NCI-H748 treated with DMSO at 0.1 percent for 48 hours (cell line): ENCODE measurements around the gene LYPD3.
A peak's percentile ranks its signal among the peaks of the same experiment; 100 is the strongest.

Experiments used
- DNase-seq: peaks from one replicate; lab custom pipeline; 2025; lab: John Stamatoyannopoulos, UW

The LYPD3 gene

DNA sequence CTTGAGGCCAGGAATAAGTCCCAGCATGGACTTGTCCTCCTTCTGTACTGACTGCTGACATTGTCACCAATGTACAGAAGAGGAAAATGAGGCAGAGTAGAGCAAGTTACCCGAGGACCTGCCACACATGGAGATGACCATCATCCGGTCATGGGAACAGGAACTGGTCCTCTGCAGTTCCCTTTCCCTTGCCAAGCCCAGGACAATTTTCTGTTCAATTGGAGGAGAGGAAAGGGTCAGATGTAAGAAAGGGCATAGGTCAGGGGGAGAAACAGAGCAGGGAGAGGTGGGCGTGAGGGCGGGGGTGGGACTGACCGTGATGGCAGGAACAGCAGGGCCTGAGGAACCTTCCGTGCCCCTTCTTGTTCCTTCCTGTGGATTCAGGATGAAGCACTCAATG is 20.5 kb upstream of the LYPD3 start:
- no peak for DNase-seq

DNA sequence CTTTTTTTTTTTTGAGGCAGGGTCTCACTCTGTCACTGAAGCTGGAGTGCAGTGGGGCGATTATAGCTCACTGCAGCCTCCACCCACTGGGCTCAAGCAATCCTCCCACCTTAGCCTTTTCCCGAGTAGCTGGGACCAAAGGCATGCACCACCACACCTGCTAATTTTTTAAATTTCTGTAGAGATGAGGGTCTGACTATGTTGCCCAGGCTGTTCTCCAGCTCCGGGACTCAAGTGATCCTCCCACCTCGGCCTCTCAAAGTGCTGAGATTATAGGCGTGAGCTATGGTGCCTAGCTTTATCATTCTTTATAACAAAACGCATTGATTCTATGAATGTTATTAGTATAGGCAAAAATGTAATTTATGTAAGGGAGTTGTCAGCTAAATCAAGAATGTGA is 17.9 kb upstream of the LYPD3 start:
- DNase-seq, result no peak

DNA sequence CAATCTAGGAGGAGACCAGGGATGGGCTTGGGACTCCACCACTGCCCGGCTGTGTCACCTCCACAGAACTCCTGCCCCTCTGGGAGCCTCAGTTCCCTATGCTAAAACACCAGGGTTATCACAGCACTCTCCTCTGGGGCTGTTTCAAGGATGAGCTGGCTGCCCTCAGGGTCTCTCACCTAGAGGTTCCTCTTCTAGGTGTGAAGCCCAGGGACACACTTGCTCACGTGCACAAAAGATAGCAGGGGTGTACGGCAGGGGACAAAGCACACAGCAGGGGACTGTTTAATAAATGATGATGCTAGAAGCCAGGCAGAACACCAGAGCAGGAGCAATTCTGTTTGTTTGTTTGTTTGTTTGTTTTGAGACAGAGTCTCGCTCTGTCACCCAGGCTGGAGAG is 16.8 kb upstream of the LYPD3 start:
- DNase-seq, result no peak

DNA sequence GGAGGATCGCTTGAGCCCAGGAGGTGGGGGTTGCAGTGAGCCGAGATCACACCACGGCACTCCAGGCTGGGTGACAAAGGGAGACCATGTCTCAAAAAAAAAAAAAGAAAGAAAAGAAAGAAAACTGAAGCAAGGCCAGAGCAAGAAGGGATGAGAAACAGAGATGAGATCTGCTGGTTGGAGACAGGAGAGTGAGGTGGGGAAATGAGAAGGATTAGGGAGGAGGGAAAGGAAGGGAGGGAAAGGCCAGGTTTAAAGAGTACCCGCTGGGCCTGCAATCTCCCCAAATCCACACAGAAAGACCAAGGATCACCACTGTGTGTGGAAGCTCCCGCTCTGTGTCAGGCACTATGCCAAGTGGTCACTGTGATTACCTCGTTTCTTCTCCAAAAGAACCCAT is 16.3 kb upstream of the LYPD3 start:
- DNase-seq, result no peak

DNA sequence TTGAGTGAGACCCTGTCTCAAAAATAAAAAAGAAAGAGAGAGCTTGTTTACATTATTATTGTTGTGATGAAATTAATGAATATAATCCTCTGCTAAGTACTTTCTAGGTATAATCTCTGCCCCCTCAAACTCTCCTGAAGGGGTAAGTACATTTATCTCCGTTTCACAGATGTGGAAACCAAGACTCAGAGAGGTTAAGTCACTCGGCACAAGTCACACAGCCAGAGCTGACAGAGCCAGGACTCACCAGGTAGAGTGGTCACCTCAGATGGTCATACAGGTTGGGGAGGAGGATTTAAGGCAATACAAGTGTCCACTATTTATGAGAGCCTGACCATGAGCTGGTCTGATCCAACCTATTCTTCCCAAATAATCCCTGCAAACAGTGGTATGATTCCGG is 15.2 kb upstream of the LYPD3 start:
- DNase-seq, result no peak

DNA sequence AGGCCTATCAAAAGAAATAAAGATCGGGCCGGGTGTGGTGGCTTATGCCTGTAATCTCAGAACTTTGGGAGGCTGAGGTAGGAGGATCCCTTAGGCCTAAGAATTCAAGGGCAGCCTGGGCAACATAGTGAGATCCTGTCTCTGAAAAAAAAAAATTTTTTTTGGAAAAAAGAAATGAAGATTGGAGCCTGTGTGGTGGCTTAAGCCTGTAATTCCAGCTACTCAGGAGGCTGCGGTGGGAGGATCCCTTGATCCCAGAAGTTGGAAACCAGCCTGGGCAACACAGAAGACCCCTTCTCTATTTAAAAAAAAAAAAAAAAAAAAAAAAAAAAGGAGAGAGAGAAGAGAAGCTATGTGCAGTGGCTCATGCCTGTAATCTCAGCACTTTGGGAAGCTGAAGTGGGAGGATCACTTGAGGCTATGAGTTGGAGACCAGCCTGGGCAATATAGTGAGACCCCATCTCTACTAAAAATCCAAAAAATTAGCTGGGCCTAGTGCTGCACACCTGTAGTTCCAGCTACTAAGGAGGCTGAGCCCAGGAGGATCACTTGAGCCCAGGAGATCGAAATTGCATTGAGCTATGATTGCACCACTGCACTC is 14.7 kb upstream of the LYPD3 start:
- no peak for DNase-seq

DNA sequence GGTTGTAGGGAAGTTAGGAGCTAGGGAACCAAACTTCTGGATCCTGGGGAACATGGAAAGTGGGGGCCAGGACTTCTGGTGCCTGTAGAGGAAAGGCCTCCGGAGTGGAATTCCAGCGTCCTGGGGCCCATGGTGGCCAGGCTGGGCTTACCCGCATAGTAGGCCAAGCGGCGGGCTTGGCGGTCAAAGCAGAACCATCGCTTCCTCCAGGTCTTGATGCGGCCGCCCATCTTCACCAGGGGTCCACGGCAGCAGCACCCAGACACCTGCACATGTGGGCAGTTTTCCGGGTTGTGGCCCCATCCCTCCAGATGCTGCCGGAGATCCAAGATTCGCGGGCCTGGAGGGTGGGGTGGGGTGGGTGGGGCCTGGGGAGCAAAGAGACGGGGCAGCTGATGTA is 13.8 kb upstream of the LYPD3 start:
- DNase-seq, result no peak

DNA sequence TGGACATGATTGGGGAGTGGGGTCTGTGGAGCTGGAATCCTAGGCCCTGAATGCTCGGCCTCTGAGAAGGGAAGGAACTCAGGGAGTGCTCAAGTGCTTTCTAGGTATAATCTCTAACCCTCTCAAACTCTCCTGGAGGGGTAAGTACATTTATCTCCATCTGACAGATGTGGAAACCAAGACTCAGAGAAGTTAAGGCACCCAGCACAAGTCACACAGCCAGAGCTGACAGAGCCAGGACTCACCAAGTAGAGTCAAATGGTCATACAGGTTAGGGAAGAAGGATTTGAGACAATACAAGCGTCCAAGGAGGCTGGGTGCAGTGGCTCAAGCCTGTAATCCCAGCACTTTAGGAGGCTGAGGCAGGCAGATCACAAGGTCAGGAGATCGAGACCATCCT is 12.9 kb upstream of the LYPD3 start:
- DNase-seq, result no peak

DNA sequence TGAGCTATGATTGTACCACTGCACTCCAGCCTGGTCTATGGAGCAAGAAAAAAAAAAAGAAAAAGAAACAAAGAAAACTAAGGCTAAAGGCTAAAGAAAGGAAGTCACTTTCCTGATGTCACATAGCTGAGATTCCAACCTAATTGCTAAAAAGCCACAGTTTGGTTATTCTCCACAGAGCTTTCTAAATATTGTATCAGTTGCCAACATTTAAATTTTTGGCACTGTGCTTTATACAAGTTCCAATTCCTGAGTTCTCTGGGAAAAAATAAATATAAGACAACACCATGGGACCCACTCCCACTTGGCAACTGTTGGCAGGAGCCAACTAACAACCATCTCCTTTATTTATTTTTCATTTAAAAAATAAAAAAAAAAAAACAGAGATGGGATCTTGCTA is 11.2 kb upstream of the LYPD3 start:
- DNase-seq, result no peak

DNA sequence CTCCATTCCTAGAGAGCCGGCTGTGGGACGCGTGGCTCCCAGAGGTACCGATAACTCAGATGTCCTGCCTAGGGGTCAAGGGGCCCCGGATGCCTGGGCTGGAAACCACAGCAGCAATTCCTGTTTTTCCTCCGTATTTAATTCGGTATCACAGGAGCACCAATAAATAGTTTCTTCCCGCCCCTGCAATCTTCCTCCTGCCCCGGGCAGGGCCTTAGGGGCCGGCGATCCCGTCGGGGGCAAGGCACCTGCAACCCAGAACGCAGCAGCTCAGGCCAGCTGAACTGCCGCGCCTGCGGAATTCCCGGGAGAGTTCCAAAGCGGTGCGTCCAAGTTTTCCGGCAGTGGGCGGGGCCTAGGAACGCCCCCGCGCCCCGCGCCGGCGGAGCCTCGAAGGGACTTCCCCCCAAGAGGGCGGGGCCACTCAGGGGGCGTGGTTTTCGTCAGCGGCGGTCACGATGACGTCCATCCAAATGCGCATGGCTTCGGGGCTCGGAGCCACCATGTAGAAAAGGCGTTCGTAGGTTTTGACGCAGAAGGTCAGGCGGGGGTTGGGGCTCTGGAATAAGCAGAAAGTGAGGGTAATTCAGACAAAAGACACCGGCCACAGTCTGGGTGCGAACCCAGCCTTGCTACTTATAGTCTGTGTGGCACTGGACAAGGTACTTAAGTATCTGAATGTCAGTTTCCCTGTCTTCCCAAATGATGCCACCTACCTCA is 9.7 kb upstream of the LYPD3 start:
- DNase-seq, result peak; percentile 91

DNA sequence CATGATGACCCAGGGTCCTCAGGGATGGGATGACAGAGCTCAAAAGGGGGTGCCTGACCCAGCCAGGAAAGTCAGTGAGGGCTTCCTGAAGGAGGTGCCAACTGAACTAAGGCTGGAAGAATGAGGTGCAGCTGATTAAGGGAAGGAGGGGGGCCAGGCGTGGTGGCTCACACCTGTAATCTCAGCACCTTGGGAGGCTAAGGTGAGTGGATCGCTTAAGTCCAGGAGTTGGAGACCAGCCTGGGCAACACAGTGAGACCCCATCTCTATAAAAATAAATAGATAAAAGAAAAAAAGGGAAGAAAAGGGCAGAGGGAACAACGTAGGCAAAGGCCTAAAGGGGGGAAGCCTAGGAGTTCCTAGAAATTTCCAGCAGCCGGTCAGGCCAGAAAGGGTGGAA is 9.1 kb upstream of the LYPD3 start:
- no peak for DNase-seq

DNA sequence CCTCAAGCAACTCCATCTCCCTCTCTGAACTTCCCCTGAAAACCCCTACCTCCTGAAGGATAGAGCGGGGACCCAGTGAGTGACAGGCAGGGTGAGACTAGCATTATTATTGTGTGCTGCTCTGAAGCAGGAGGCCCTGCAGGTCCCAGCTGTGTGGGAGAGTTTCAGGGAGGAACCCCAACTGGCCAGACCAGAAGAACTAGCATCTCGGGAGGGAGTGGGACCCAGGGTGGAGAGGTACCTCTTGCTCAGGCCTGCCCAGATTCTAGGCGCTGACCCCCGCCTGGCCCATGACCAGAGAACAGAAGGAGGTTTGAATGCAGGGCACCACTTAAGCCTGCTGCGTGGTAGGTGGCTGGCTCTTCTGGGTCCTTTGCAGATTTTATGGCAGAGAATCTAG is 5.7 kb upstream of the LYPD3 start:
- DNase-seq, result no peak

DNA sequence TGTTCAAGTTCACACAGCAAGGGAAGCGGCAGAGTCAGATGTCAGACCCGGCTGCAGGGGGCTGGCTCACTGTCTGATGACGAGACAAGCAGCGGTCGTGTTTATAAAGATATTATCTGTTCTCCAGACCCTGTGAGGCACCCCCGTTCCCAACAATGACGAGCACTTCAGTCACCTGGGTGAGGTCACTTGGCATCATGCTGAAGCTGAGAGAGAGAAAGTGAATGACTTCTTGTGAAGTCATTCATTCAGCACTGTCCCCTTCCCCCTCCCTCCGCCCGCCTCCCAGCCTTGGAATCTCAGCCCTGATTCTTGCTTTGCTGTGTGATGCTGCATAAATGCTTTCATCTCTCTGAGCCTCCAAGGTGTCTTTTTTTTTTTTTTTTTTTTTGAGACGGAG is 4.9 kb upstream of the LYPD3 start:
- no peak for DNase-seq

DNA sequence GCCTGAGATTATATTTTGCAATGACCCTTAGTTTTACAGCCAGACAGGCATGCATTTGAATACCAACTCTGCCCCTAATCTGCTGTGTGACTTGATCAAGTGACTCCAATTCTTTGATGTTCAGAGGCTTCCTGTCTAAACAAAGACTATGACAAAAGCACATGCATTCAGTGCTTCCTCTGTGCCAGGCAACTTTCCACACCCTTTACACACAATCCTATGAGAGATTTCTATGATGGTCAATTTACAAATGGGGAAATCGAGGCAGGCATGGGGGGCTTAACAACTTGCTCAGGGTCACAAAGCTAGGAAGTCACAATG is 3.7 kb upstream of the LYPD3 start:
- no peak for DNase-seq

DNA sequence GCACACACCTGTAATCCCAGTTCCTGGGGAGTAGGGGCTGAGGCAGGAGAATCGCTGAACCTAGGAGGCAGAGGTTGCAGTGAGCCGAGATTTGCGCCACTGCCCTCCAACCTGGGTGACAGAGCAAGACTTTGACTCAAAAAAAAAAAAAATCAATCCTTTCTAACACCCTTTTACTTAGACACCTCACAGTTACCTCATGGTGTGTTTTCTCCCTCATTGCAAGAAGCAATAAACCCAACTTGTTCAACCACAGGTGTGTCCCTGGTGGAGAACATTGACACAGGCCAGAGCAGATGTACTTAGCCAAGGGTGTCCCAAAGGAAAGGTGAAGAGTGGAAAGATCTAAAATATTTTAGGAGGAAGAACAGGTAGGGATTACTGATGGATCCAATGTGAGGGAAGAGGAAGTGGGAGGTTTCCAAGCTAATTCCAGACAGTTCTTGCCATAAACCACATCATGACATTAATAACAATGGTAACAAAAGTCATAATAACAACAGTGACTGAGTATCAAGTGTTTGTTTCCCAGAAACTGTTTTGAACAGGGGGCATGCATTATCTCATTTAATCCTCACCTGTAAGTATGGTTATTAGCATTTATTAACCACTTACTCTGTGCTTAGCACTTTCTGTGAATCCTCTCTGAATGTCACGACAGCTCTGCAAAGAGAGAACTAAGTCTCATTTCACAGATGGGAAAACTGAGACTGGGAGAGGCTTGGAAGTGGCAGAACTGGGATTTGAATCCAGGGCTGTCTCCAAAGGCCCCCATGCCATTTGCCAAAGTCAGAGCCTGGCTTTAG is 3.1 kb upstream of the LYPD3 start:
- DNase-seq, result no peak

DNA sequence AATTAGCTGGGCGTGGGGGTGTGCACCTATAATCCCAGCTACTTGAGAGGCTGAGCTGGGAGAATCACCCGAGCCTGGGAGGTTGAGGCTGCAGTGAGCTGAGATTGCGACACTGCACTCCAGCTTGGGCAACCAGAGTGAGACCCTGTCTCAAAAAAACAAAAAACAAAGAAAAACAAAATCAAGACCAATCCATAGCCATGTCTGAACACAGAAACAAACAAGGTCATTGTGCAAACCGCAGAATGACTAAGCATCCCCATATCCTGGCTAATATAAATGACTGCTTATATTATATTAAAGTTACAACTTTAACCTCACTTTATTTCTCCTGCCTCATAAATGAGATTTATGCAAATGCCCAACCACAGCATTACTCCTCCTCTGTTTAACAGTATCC is 2.3 kb upstream of the LYPD3 start:
- DNase-seq, result no peak

DNA sequence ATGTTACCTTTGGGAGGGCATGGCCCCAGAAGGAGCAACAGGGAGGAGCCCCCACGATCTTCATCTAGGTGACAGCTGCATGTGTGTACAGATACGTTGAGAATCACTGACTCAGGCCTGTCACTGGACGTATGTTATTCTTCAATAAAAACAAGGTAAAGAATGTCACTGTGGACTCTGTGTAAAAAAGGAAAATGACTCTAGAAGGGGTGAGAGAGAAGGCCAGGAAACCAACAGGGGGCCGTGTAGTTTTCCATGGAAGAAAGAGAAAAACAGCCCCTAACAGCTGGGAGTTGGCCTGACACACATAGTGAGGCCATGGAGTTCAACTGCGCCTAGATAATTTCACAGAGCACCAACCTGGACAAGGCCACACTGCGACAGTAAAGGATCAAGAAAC is 1.9 kb upstream of the LYPD3 start:
- no peak for DNase-seq

DNA sequence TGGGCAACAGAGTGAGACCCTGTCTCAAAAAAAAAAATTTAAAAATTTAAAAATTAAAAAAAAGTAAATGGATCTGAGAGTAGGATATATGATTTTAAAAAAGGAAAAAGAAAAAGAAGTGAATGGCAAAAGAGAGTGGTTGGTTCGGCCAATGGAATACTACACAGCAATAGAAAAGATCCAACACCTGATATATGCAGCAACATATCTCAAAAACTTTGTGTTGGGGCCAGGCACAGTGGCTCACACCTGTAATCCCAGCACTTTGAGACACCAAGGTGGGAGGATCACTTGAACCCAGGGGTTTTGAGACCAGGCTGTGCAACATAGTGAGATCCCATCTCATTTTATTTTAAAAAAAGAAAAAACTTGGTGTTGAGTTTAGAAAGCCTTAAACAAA is 1.4 kb upstream of the LYPD3 start:
- no peak for DNase-seq

DNA sequence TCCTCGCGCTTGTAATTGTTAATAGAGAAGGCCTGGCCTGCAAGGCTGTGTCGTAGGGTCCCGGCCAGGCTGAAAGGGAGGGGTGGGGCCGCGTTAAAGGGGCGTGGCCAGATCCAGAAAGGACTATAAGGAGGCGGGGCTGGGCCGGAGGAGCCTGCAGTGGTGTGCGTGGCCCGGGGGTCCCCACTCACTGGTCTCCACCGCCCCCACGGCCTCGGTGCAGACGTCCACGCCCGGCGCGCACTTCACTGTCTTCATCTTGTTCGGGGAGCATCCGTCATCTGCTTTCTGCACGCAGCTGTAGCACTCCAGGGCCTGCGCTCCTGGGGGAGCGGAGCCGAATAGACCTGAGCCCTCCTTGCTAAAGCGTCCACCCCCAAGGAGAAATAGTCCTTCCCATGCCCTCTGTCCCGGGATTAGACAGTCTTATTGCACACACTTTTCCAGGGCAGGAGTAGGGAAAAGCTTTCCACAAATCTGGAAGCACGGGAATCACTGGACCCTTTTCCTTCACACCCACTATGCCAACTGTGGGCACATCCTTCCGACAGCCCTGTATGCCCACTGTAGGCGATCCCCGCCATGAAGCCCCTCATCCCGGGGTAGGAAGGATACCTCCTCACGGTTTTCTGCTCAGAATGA is 1.2 kb downstream of the LYPD3 start:
- peak; percentile 81 for DNase-seq

DNA sequence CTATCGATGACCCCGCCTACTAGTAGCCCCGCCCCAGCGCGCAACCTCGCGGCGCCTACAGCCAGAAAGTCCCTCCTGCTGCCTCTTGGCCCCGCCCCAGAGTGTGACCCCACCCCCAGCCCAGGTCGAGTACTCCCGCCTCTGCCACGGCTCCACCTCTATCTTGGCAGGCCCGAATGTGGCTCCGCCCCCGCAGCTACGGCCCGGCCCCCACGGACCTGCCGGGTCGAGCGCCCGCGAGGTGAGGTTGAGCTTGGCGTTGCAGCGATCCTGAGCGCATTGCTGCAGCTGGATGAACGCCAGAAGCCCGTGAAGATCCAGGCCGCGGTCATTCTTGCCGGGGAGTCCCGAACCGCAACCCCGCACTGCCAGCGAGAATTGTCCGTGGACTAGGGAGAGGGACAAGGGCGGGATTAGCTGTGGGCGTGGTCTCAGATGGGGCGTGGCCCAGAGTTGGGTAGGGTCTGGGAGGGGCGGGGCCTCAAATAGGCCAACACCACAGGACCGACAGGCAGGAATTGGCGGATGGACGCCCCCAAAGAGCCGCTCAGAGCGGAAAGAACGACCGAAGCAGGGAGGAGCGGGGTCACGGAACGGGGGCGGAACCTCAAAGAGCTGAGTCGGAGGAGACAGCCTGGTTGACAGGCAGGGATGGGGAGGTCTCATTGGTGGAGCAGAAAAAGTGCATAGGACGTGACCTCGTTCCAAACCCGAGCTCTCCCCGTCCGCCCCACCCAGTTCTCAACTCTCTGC is 1.9 kb downstream of the LYPD3 start:
- DNase-seq, result peak; percentile 97

DNA sequence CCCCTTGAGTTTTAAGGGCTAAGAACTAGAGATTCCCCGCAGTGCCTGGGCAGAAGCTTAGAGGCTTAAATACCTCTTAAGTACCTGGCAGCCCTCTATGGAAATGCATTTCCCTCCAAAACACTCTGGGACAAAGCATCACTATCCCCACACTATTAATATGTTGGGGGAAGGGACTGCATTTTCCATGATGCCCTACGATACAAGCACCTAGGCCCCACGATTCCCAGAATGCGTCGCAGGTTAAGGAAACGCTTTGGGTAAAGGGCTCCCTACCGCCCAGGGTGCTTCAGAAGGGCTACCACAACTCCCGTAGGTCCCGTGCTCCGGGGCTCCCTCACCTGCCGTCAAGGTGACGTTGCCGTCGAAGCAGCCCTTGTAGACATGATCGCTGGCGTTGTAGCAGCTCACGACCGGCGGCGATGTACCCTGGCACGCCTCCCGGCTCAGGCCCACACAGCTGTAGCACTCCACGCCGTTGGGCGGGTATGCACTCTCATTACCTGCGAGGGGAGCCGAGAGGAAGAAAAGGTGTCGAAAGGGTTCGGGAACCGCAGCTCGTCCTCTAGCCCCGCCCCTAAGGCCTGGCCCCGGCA is 2.5 kb downstream of the LYPD3 start:
- DNase-seq, result no peak

DNA sequence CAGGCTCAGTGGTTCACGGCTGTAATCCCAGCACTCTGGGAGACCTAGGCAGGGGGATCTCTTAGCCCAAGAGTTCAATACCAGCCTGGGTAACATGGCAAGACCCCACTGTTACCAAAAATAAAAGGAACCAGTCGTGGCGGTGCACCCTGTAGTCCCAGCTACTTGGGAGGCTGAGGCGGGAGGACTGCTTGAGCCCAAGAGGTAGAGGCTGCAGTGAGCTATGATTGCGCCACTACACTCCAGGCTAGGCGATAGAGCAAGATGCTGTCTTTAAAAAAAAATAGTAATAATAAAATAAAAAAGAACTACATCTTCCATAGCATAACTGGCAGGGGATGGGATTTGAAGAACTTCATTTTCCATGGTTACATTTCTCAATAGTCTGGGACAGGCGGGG is 3.0 kb downstream of the LYPD3 start:
- DNase-seq, result no peak
